Fibroblast of mammary gland (primary cell): ENCODE results near the gene SYNE1.

Source experiments
- DNase-seq: peaks from one replicate; pipeline ENCODE4 v3.0.0-alpha.2; 2010; ENCODE audit warnings: low read depth
- H3K4me3 ChIP-seq: 2 replicates; pipeline ENCODE4 v1.5.1; 2011; ENCODE audit warnings: low read depth, mild to moderate bottlenecking, low read length, moderate library complexity; ENCODE audit not compliant: control insufficient read depth
- TF ChIP-seq, protein P1 (sequence below): conservative IDR thresholded peaks from 2 replicates; pipeline ENCODE4 v1.5.1; 2011; ENCODE audit warnings: low read depth, low read length, inconsistent platforms; ENCODE audit not compliant: control insufficient read depth, insufficient read depth

The SYNE1 gene

DNA sequence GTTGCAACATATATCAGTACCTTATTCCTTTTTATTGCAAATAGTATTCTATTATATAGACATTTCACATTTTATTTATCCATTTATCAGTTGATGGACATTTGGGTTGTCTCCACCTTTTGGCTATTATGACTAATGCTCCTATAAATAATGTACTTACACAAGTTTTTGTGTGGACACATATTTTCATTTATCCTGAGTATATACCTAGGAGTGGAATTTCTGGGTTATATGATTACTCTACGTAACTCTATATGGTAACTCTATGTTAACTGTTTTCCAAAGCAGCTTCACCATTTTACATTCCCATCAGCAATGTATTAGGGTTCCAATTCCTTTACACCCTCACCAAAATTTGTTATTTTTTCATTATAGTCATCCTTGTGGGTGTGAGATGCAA is 424.7 kb downstream of the SYNE1 start:
- TF ChIP-seq, protein P1, sequence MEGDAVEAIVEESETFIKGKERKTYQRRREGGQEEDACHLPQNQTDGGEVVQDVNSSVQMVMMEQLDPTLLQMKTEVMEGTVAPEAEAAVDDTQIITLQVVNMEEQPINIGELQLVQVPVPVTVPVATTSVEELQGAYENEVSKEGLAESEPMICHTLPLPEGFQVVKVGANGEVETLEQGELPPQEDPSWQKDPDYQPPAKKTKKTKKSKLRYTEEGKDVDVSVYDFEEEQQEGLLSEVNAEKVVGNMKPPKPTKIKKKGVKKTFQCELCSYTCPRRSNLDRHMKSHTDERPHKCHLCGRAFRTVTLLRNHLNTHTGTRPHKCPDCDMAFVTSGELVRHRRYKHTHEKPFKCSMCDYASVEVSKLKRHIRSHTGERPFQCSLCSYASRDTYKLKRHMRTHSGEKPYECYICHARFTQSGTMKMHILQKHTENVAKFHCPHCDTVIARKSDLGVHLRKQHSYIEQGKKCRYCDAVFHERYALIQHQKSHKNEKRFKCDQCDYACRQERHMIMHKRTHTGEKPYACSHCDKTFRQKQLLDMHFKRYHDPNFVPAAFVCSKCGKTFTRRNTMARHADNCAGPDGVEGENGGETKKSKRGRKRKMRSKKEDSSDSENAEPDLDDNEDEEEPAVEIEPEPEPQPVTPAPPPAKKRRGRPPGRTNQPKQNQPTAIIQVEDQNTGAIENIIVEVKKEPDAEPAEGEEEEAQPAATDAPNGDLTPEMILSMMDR = no peak
- DNase-seq = no peak
- no peak overlapping the region for H3K4me3 ChIP-seq

- TF ChIP-seq, protein P1 = no peak
- H3K4me3 ChIP-seq = no peak overlapping the region
- no peak for DNase-seq
These were observed 428.0 kb downstream of the SYNE1 start for GRCh38 chr6:152209211-152209610.

GRCh38 chr6:152207915-152208714 is 429.0 kb downstream of the SYNE1 start:
- TF ChIP-seq, protein P1 = no peak
- DNase-seq = no peak

DNA sequence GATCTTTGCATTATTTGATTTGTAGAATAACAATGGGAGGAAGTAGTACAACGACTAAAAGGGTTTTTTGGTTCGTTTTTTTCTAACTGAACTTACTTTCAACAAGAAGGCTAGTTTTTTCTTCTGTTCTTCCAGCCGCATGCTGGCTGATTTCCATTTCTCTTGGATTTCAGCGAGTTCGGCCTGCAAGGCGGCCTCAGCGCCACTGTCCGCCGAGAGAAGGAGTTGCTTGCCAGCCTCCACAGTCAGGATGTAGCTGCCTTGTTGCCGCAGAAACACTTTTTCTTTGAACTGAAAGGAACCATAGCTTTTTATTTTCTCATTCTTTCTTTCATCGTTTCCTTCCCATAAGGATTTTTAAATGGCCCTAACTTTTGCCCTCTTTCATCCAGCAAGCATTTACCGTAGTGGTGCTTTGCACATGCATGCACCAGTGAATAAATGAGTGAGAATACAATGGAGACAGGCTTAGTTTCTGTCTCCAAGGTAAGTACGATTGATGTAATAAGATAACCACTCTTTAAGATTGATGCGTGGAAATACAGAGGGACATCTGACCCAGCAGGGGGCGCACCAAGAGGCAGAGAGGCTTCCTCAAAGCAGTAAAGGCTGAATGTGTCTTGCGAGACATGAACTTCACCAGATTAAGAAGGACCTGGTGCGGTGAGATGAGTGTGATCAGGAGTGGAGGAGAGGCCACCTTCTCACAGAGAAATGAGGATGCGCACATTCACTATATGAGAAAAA is 430.9 kb downstream of the SYNE1 start:
- peak; percentile 42 for DNase-seq
- no peak overlapping the region for H3K4me3 ChIP-seq
- TF ChIP-seq, protein P1 = peak; percentile 67

More at GRCh38 chr6:152207915-152208714, 429.0 kb downstream of the SYNE1 start:
- H3K4me3 ChIP-seq = no peak overlapping the region

DNA sequence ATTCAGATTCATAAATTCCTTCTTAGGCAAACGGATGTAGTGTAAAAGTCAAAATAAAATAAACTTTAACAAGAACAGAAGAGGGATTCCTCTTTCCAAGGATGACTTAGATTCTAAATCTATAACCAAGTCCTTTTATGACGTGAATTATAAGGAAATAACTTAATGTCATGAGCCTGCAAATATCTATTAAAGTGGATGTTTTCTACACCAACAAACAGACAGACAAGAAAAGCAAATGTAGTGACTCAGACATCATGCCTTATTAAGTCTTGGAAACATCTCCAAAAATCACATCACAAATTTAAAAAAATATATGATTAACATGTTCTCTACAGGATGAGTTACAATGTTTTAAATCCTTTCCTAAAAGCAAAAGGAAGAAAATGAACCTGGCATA is 432.6 kb downstream of the SYNE1 start:
- TF ChIP-seq, protein P1 = no peak
- H3K4me3 ChIP-seq = no peak overlapping the region
- DNase-seq = peak; percentile 10

GRCh38 chr6:152201120-152201519 is 436.0 kb downstream of the SYNE1 start:
- no peak for DNase-seq
- no peak overlapping the region for H3K4me3 ChIP-seq
- TF ChIP-seq, protein P1 = no peak
